HG02571 (cell line): ENCODE results near the gene C20orf141.
"Not testable (repeated sequence)": the region's sequence is repeated elsewhere in the genome, so short reads cannot be mapped to it uniquely, and the experiment has no call there.

ENCODE experiments used
- ATAC-seq: cut with Tn5 transposase; IDR thresholded peaks from one replicate; pipeline ENCODE4 v1.9.1; 2021; ENCODE audit warnings: mild to moderate bottlenecking, moderate library complexity; ENCODE audit not compliant: unreplicated experiment

Gene C20orf141

GRCh38 chr20:2820084-2820895 lies 5.5 kb downstream of the C20orf141 start:
- ATAC-seq: no peak

DNA sequence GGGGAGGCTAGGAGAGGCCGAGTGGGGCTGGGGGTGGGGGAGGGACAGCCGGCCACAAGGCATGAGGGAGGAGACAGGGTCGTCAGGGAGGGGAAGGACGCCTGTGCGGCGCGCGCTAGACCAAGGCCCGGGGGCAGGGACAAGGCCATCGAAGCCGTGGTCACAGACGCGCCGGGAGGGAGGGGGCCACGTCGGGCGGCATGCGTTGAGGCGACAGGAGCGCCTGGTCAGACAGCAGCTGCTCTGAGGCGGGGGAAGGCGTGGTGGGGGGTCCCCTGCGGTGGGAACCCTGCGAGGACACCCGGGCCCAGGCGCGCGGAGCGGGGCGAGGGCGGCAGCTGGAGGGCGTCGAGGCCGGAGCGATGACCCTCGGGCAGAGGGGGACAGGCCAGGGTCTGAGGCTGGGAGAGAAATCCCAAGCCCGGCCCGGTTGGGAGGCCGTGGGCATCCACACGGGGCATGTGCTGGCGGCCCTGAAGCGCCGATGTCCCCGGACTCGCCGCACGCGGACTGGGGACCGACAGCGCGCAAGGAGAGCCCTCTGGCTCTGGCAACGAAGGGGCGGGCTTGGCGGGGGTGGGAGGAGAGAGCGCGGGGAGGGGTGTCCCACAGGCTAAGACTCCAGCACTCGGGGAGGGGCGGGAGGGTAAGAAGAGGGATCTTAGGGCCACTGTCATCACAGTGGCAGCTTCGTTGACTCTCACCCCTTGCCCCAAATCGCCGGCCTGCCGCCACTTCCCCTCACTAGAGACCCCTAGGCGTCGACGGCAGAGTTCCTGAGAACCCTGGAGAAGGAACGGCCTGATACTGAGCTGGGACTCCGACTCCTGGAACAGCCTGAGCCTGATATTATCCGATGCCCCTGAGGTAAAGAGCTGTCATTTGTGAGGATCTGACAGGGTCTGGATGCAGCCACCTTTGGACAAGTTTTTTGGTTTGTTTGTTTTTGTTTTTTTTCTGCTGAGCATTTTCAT lies 6.4 kb downstream of the C20orf141 start:
- ATAC-seq: no peak

GRCh38 chr20:2822073-2822472 lies 7.3 kb downstream of the C20orf141 start:
- ATAC-seq: no peak

DNA sequence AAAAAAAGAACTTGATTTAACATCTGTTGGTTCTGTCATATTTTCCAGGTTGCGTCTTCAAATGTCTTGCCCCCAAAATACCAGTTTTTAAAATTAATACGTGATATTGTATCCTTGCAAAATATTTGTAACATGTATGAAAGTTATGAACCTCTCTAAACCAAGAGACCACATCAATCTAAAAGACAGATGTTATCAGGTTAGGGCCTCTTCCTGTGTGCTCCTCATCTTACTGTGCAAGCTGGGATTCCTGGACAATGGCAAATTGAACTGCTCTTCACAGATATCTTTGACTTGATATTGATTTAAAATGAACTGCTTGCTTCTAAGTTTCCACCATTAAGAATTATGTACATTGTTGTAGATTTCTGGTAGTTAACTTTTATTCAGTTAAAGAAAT lies 11.0 kb downstream of the C20orf141 start:
- no peak for ATAC-seq

GRCh38 chr20:2826655-2827054 lies 11.9 kb downstream of the C20orf141 start:
- no peak for ATAC-seq

DNA sequence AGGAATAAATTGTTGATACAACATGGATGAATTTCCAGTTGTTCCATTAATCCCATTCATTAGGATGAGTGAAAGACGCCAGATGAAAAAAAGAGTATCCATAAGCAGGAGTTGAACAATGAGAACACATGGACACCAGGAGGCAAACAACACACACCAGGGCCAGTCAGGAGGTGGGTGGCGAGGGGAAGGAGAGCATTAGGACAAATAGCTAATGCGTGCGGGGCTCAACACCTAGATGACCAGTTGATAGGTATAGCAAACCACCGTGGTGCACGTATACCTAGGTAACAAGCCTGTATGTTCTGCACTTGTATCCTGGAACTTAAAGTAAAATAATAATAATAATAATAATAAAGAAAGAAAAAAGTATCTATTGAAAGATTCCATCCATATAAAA lies 14.6 kb downstream of the C20orf141 start:
- ATAC-seq: no peak

DNA sequence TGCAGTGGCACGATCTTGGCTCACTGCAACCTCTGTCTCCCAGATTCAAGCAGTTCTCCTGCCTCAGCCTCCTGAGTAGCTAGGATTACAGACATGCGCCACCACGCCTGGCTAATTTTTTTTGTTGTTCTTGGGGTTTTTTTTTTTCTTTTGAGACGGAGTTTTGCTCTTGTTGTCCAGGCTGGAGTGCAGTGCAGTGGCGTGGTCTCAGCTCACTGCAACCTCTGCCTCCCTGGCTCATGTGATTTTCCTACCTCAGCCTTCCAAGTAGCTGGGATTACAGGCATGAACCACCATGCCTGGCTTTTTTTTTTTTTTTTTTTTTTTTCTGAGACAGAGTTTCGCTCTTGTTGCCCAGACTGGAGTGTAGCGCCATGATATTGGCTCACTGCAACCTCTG lies 16.4 kb downstream of the C20orf141 start:
- ATAC-seq: not testable (repeated sequence)

- ATAC-seq: no peak
These were observed 19.0 kb downstream of the C20orf141 start for GRCh38 chr20:2833761-2834160.

GRCh38 chr20:2834401-2835110 lies 19.8 kb downstream of the C20orf141 start:
- no peak for ATAC-seq

GRCh38 chr20:2835331-2835796 lies 20.6 kb downstream of the C20orf141 start:
- ATAC-seq: no peak

- ATAC-seq: no peak
These were observed 21.2 kb downstream of the C20orf141 start for GRCh38 chr20:2836035-2836434.

- ATAC-seq: no peak
These were observed 22.6 kb downstream of the C20orf141 start for GRCh38 chr20:2837221-2837960.

DNA sequence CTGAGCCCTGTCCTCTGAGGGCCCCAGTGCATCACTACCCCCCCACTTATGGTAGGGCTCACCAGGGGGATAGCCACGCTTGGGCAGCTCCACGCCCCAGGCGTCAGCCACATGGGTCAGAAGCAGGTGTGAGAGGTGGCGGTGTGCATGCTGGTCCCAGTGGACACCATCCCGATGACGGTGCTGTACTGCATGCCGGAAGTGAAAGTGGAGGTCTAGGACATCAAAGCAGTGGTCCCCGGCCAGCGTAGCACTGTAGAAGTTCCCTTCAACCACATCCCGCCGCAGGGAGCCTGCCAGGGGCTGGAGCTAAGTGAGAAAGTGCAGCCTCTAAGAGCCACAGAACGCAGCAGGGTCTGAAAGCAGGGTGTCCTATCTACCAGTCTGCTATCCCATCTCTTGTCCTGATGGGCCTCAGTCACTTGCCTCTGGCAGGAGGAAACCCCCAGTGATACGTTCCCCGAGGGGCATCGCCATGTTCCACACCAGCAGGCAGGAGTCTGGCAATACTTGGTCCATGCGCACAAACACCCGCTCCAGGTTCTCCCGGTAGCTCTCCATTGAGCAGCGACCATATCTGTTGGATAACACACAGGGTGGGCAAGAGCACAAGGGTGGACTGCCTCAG lies 23.5 kb downstream of the C20orf141 start:
- ATAC-seq: no peak

DNA sequence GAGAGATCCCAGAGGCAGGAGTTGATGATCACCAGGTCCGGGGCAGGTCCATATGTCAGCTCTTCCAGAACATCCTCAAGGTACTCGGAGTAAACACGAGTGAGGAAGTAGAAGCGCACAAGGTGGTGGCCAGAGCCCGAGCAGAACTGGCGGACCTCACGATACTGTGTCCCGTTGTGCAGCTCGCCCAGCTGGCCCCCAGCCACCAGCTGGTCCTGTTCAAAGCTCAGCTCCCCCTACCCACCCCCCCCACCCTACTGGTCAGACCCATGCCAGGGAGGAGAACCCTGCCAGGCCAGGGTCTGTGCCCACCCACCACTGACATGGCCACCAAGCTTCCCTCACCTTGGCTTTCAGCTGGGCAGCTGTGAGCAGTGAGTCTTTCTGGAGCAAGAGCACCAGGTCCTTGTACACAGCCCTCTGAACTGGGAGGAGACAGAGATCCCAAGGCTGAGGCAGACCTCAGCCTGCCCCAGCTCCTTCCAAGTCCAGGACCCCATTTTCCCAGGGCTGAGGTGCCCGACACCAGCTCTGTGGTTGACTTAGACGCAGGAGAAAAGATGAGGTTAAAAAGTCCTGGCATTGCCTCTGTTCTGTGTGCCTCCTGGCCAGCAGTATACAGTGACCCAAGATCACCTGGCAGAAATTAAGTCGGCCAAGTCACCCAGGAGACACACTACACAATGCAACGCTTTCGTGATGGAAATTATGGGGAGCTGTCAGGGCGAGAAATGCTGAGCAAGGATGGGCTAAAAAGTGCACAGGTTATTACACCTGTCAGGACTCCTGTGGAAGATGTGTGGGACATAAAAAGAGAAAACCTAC lies 24.3 kb downstream of the C20orf141 start:
- no peak for ATAC-seq

GRCh38 chr20:2839732-2840137 lies 24.9 kb downstream of the C20orf141 start:
- ATAC-seq: no peak

- peak; percentile 96 for ATAC-seq
These were observed 25.6 kb downstream of the C20orf141 start, which contains the start of the genes PCED1A and VPS16 for GRCh38 chr20:2840138-2840966. PCED1A (minus strand) TSS chr20:2840655; CDS start chr20:2839912, 743 bp downstream. VPS16 (plus strand) TSS chr20:2840745; CDS start chr20:2840775, 30 bp downstream.

GRCh38 chr20:2840967-2841531 lies 26.3 kb downstream of the C20orf141 start:
- peak; percentile 36 for ATAC-seq

DNA sequence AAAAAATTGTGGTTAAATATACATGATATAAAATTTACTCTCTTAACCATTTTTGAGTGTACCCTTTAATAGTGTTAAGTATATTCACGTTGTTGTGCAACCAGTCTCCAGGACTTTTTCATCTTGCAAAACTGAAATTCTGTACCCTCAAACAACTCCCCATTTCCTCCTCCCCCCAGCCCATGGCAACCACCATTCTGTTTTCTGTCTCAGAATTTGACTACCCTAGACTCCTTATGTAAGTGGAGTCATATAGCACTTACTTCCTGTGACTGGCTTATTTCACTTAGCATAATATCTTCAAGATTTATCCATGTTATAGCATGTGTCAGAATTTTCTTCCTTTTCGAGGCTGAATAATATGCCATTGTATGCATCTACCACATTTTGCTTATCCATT lies 30.8 kb downstream of the C20orf141 start:
- ATAC-seq: no peak
